Immature natural killer cell (primary cell): ENCODE results near the gene LHX1. TPM values are rescaled to one million over a fixed set of nuclear protein-coding genes. Genes with fewer than 3 reads are reported as not detected.
A peak's percentile ranks its signal among the peaks of the same experiment; 100 is the strongest.

Source experiments
- DNase-seq, 3 donors: peaks; one replicate each; pipeline ENCODE4 v3.0.0; 2022; ENCODE audit warnings: mixed read lengths in 1 of 3
- H3K27ac Mint-ChIP-seq, 6 donors: one replicate each; pipeline ENCODE4 v1.8.0; 2020; ENCODE audit warnings: mixed read lengths in 6 of 6, mild to moderate bottlenecking in 5 of 6, inconsistent platforms in 4 of 6, moderate library complexity in 3 of 6
- H3K27me3 Mint-ChIP-seq, 3 donors: one replicate each; pipeline ENCODE4 v1.8.0; 2020 to 2021; ENCODE audit warnings: low read depth in 3 of 3, mild to moderate bottlenecking in 3 of 3, mixed read lengths in 3 of 3, moderate library complexity in 3 of 3, inconsistent platforms in 1 of 3
- H3K36me3 Mint-ChIP-seq, 3 donors: one replicate each; pipeline ENCODE4 v1.8.0; 2020; ENCODE audit warnings: mixed read lengths in 3 of 3, inconsistent platforms in 2 of 3, mild to moderate bottlenecking in 2 of 3
- H3K4me1 Mint-ChIP-seq, 2 donors: one replicate each; pipeline ENCODE4 v1.8.0; 2020; ENCODE audit warnings: inconsistent platforms in 2 of 2, mild to moderate bottlenecking in 2 of 2, mixed read lengths in 2 of 2, moderate library complexity in 1 of 2
- H3K4me3 Mint-ChIP-seq, 5 donors: one replicate each; pipeline ENCODE4 v1.8.0; 2020; ENCODE audit warnings: mild to moderate bottlenecking in 5 of 5, mixed read lengths in 5 of 5, inconsistent platforms in 3 of 5, moderate library complexity in 3 of 5
- H3K9me3 Mint-ChIP-seq, 6 donors: one replicate each; pipeline ENCODE4 v1.8.0; 2020; ENCODE audit warnings: mild to moderate bottlenecking in 6 of 6, mixed read lengths in 6 of 6, inconsistent platforms in 4 of 6, moderate library complexity in 3 of 6
- polyA plus RNA-seq, 3 donors: library from polyadenylated mRNA; unstranded; fragments of 300-500 nt; fragmentation: Illumina TruSeq; gene quantifications; one replicate each; pipeline ENCODE4 v1.2.3, GENCODE V29; 2021

Gene LHX1
- polyA plus RNA-seq, 3 donors from 2014 or later = not detected

GRCh38 chr17:36911001-36911400 is 26.3 kb upstream of the LHX1 start:
- Mint-ChIP-seq H3K9me3 (no peaks in the 10 kb centered on the region), H3K27me3 (peaks cover 2 to 14% (median 6%) of the 10 kb centered on the region in 3 donors), H3K4me1 (no peaks in the 10 kb centered on the region)

GRCh38 chr17:36913132-36913531 is 24.1 kb upstream of the LHX1 start:
- no peaks in the 10 kb centered on the region for H3K4me1 Mint-ChIP-seq
- no peaks in the 10 kb centered on the region for H3K9me3 Mint-ChIP-seq
- H3K4me3 Mint-ChIP-seq = no peak overlapping the region
- no peaks in the 10 kb centered on the region for H3K36me3 Mint-ChIP-seq
- peaks cover 4 to 14% (median 5%) of the 10 kb centered on the region in 3 donors for H3K27me3 Mint-ChIP-seq
- no peak overlapping the region for H3K27ac Mint-ChIP-seq
- DNase-seq = no peak

More at GRCh38 chr17:36911001-36911400, 26.3 kb upstream of the LHX1 start:
- no peak for DNase-seq
- H3K36me3 Mint-ChIP-seq = no peaks in the 10 kb centered on the region
- no peak overlapping the region for H3K27ac Mint-ChIP-seq
- H3K4me3 Mint-ChIP-seq = no peak overlapping the region

- Mint-ChIP-seq H3K9me3 (no peaks in the 10 kb centered on the region), H3K4me3 (no peak overlapping the region), H3K36me3 (no peaks in the 10 kb centered on the region), H3K4me1 (no peaks in the 10 kb centered on the region), H3K27me3 (peaks cover 8 to 17% (median 9%) of the 10 kb centered on the region in 3 donors), H3K27ac (no peak overlapping the region)
- no peak for DNase-seq
Observed at GRCh38 chr17:36918211-36918691, 19.0 kb upstream of the LHX1 start.

- Mint-ChIP-seq H3K27me3 (peaks cover 8 to 14% (median 9%) of the 10 kb centered on the region in 3 donors), H3K4me3 (no peak overlapping the region), H3K4me1 (no peaks in the 10 kb centered on the region), H3K9me3 (no peaks in the 10 kb centered on the region), H3K27ac (no peak overlapping the region), H3K36me3 (no peaks in the 10 kb centered on the region)
- no peak for DNase-seq
Observed at GRCh38 chr17:36919407-36919968, 17.8 kb upstream of the LHX1 start.

- peaks cover 9 to 11% (median 10%) of the 10 kb centered on the region in 3 donors for H3K27me3 Mint-ChIP-seq
- H3K9me3 Mint-ChIP-seq = no peaks in the 10 kb centered on the region
- DNase-seq = no peak
- no peaks in the 10 kb centered on the region for H3K4me1 Mint-ChIP-seq
- no peak overlapping the region for H3K27ac Mint-ChIP-seq
- H3K4me3 Mint-ChIP-seq = no peak overlapping the region
- no peaks in the 10 kb centered on the region for H3K36me3 Mint-ChIP-seq
Observed at GRCh38 chr17:36920032-36921005, 17.0 kb upstream of the LHX1 start.

GRCh38 chr17:36921095-36921851 is 16.0 kb upstream of the LHX1 start:
- Mint-ChIP-seq H3K9me3 (no peaks in the 10 kb centered on the region), H3K27ac (no peak overlapping the region), H3K27me3 (peaks cover 7 to 9% (median 8%) of the 10 kb centered on the region in 3 donors), H3K4me3 (no peak overlapping the region), H3K4me1 (no peaks in the 10 kb centered on the region), H3K36me3 (no peaks in the 10 kb centered on the region)
- no peak for DNase-seq

- no peaks in the 10 kb centered on the region for H3K9me3 Mint-ChIP-seq
- DNase-seq = no peak
- no peak overlapping the region for H3K4me3 Mint-ChIP-seq
- peaks cover 7 to 12% (median 10%) of the 10 kb centered on the region in 3 donors for H3K27me3 Mint-ChIP-seq
- no peaks in the 10 kb centered on the region for H3K4me1 Mint-ChIP-seq
- H3K27ac Mint-ChIP-seq = no peak overlapping the region
- no peaks in the 10 kb centered on the region for H3K36me3 Mint-ChIP-seq
Observed at GRCh38 chr17:36922175-36922574, 15.1 kb upstream of the LHX1 start.

GRCh38 chr17:36923814-36924221 is 13.5 kb upstream of the LHX1 start:
- H3K9me3 Mint-ChIP-seq = no peaks in the 10 kb centered on the region
- peaks cover 13% of the 10 kb centered on the region in 2 donors for H3K4me1 Mint-ChIP-seq
- no peak overlapping the region for H3K4me3 Mint-ChIP-seq
- DNase-seq = no peak
- H3K27me3 Mint-ChIP-seq = peaks cover 13 to 17% (median 16%) of the 10 kb centered on the region in 3 donors
- H3K36me3 Mint-ChIP-seq = peaks cover 0 to 4% (median 2%) of the 10 kb centered on the region in 3 donors
- H3K27ac Mint-ChIP-seq = no peak overlapping the region

GRCh38 chr17:36926226-36926625 is 11.0 kb upstream of the LHX1 start:
- H3K36me3 Mint-ChIP-seq = peaks cover 0 to 5% (median 4%) of the 10 kb centered on the region in 3 donors
- H3K4me1 Mint-ChIP-seq = peaks cover 15 to 17% of the 10 kb centered on the region in 2 donors
- peaks cover 20 to 32% (median 27%) of the 10 kb centered on the region in 3 donors for H3K27me3 Mint-ChIP-seq
- H3K4me3 Mint-ChIP-seq = no peak overlapping the region
- DNase-seq = no peak
- H3K27ac Mint-ChIP-seq = no peak overlapping the region
- no peaks in the 10 kb centered on the region for H3K9me3 Mint-ChIP-seq

GRCh38 chr17:36926701-36927100 is 10.6 kb upstream of the LHX1 start:
- H3K27me3 Mint-ChIP-seq = peaks cover 22 to 33% (median 31%) of the 10 kb centered on the region in 3 donors
- peaks cover 16 to 18% of the 10 kb centered on the region in 2 donors for H3K4me1 Mint-ChIP-seq
- DNase-seq = no peak
- H3K4me3 Mint-ChIP-seq = no peak overlapping the region
- peaks cover 0 to 5% (median 4%) of the 10 kb centered on the region in 3 donors for H3K36me3 Mint-ChIP-seq
- no peak overlapping the region for H3K27ac Mint-ChIP-seq
- no peaks in the 10 kb centered on the region for H3K9me3 Mint-ChIP-seq

- Mint-ChIP-seq H3K27ac (no peak overlapping the region), H3K4me3 (peak overlapping the region in 3 of 5 donors; percentile 51 to 79 (median 70)), H3K9me3 (peaks cover 0 to 4% (median 0%) of the 10 kb centered on the region in 6 donors), H3K4me1 (peaks cover 35% of the 10 kb centered on the region in 2 donors), H3K27me3 (peaks cover 36 to 49% (median 37%) of the 10 kb centered on the region in 3 donors), H3K36me3 (peaks cover 0 to 8% (median 5%) of the 10 kb centered on the region in 3 donors)
- no peak for DNase-seq
Observed at GRCh38 chr17:36928471-36929345, 8.6 kb upstream of the LHX1 start.

GRCh38 chr17:36929851-36930582 is 7.3 kb upstream of the LHX1 start:
- H3K4me1 Mint-ChIP-seq = peaks cover 43% of the 10 kb centered on the region in 2 donors
- DNase-seq = no peak
- no peak overlapping the region for H3K27ac Mint-ChIP-seq
- H3K4me3 Mint-ChIP-seq = no peak overlapping the region
- peaks cover 41 to 56% (median 44%) of the 10 kb centered on the region in 3 donors for H3K27me3 Mint-ChIP-seq
- peaks cover 0 to 8% (median 5%) of the 10 kb centered on the region in 3 donors for H3K36me3 Mint-ChIP-seq
- H3K9me3 Mint-ChIP-seq = peaks cover 0 to 4% (median 0%) of the 10 kb centered on the region in 6 donors
